ENCODE measurements around the gene ARHGEF25. TPM values are rescaled to one million over a fixed set of nuclear protein-coding genes. Genes with fewer than 3 reads are reported as not detected.

Gene ARHGEF25
- total RNA-seq, 6 experiments from 2014 or later: 0.92 to 2.0 (median 1.3) TPM

DNA sequence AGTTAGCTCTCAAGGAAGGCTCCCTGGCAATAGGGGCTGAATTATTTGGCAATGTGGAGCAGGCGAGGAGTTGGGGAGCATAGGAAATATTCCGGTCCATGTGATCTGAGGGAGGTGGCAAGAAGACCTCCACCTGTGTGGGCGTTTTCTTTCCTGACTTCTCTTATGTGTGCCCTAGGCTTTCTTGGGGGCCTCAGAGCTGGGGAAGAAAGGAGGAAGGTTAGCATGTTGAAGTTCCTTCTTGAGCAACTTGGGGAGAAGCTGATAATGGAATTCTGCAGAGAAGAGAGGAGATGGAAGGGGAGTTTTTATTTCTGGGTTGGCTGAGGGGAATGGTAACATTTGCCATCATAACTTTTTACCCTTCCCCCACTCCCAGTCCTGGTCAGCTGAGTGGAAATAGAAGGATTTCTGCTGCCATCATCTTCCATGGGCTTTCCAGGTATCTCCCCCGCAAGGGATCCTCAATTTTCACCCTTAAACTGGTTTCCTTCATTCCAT is 5.4 kb upstream of the ARHGEF25 start:
- WGBS (ENCODE audit: insufficient coverage, low coverage, low lambda C conversion rate, missing lambda C conversion rate): 68% methylated on average over 4 of the region's 4 CpGs
- Histone ChIP-seq H3K9me3 (no peaks in the 10 kb centered on the region), H3K4me3 (no peak overlapping the region), H3K27ac (no peak overlapping the region), H3K36me3 (peaks cover 0 to 3% (median 0%) of the 10 kb centered on the region in 4 donors), H3K27me3 (peaks cover 0 to 4% of the 10 kb centered on the region in 2 donors), H3K4me1 (peaks cover 0 to 6% (median 0%) of the 10 kb centered on the region in 4 donors)
- ATAC-seq (no peak), DNase-seq (no peak)
- TF ChIP-seq POLR2A (IDR thresholded peaks at IDR 0.05): no peak
- TF ChIP-seq, protein P1, sequence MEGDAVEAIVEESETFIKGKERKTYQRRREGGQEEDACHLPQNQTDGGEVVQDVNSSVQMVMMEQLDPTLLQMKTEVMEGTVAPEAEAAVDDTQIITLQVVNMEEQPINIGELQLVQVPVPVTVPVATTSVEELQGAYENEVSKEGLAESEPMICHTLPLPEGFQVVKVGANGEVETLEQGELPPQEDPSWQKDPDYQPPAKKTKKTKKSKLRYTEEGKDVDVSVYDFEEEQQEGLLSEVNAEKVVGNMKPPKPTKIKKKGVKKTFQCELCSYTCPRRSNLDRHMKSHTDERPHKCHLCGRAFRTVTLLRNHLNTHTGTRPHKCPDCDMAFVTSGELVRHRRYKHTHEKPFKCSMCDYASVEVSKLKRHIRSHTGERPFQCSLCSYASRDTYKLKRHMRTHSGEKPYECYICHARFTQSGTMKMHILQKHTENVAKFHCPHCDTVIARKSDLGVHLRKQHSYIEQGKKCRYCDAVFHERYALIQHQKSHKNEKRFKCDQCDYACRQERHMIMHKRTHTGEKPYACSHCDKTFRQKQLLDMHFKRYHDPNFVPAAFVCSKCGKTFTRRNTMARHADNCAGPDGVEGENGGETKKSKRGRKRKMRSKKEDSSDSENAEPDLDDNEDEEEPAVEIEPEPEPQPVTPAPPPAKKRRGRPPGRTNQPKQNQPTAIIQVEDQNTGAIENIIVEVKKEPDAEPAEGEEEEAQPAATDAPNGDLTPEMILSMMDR (IDR thresholded peaks at IDR 0.05): no peak
- intact Hi-C loops (cut with DNase I): no loop called here

DNA sequence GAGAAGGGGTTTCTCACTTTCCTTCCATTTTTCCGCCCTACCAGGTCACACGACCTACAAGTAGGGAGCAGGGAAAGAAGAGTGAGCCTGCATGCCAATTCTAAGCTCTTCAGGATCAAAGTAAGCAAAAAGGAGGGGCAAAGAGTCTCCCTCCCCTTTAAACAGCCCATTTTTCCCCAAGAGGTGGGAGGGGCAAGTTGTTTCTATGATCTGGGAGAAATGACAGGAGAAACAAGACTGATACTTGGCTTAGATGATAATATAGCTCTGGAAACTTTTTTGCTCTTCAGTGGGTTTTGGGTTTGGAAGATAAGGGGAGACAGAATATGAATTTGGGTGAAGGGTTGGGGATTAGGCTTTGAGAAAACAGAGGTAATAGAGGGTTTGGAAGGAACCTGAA is 4.8 kb upstream of the ARHGEF25 start:
- Histone ChIP-seq H3K36me3 (peaks cover 0 to 3% (median 0%) of the 10 kb centered on the region in 4 donors), H3K27me3 (peaks cover 0 to 8% of the 10 kb centered on the region in 2 donors), H3K4me3 (no peak overlapping the region), H3K9me3 (no peaks in the 10 kb centered on the region), H3K4me1 (peaks cover 0 to 11% (median 0%) of the 10 kb centered on the region in 4 donors), H3K27ac (no peak overlapping the region)
- DNase-seq (no peak), ATAC-seq (no peak)
- 75% methylated on average over 2 of the region's 2 CpGs for WGBS (ENCODE audit: insufficient coverage, low coverage, low lambda C conversion rate, missing lambda C conversion rate)
- TF ChIP-seq, protein P1 (IDR thresholded peaks at IDR 0.05): no peak
- TF ChIP-seq POLR2A (IDR thresholded peaks at IDR 0.05): no peak
- intact Hi-C loops (cut with DNase I): no loop called here

DNA sequence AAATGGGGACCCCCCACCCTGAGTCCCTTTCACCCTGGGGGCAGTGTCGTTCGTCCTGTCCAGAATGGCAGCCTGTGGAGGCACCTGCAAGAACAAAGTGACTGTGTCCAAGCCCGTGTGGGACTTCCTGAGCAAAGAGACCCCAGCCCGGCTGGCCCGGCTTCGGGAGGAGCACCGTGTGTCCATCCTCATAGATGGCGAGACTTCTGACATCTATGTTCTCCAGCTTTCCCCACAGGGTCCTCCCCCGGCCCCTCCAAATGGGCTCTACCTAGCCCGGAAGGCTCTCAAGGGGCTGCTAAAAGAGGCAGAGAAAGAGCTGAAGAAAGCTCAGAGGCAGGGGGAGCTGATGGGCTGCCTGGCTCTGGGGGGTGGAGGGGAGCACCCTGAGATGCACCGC is 4.4 kb upstream of the ARHGEF25 start:
- Histone ChIP-seq H3K27ac (no peak overlapping the region), H3K4me1 (peaks cover 0 to 12% (median 0%) of the 10 kb centered on the region in 4 donors), H3K9me3 (no peaks in the 10 kb centered on the region), H3K27me3 (peaks cover 0 to 8% of the 10 kb centered on the region in 2 donors), H3K4me3 (no peak overlapping the region), H3K36me3 (no peaks in the 10 kb centered on the region)
- no peak for DNase-seq
- no peak for TF ChIP-seq POLR2A (IDR thresholded peaks at IDR 0.05)
- TF ChIP-seq, protein P1 (IDR thresholded peaks at IDR 0.05): no peak
- intact Hi-C loops (cut with DNase I): no loop called here
- no peak for ATAC-seq
- 87% methylated on average over 10 of the region's 11 CpGs for WGBS (ENCODE audit: insufficient coverage, low coverage, low lambda C conversion rate, missing lambda C conversion rate)

DNA sequence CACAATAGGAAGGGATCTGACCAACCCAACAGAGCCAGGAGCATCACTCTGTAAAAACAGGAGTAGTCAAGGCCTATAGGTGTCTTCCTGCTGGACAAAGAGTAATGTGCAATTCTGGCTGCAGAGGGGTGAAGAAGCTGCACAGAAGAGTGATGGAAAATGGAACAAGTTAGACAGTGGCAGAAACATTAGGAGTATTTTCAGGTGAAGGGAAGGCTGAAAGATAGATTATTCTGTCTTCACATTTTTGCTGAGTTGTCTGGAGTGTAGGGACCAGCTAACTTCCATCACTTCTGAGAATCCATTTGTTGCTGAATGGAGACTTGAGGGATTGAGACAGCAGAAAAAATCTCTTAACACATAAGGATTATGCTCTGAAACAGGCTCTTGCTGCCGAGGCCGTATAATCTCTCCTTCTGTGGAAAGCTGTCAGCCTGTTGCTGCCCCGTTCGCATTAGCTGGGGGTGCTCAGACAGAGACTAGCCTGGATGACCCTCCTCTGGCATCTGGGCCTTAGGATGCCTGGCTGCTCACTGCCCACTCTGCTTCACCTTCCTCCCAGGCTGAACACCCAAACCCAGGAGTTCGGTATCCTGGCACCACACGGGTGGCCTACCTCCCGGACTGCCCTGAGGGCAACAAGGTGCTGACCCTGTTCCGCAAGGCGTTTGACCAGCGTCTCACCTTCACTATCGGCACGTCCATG is 3.1 kb upstream of the ARHGEF25 start:
- TF ChIP-seq, protein P1 (IDR thresholded peaks at IDR 0.05): no peak
- TF ChIP-seq POLR2A (IDR thresholded peaks at IDR 0.05): no peak
- Histone ChIP-seq H3K27me3 (peaks cover 0 to 8% of the 10 kb centered on the region in 2 donors), H3K36me3 (no peaks in the 10 kb centered on the region), H3K4me3 (no peak overlapping the region), H3K27ac (no peak overlapping the region), H3K4me1 (peaks cover 0 to 12% (median 0%) of the 10 kb centered on the region in 4 donors), H3K9me3 (no peaks in the 10 kb centered on the region)
- intact Hi-C loops (cut with DNase I): no loop called here
- DNase-seq: no peak
- ATAC-seq: no peak
- 60% methylated on average over 1 of the region's 12 CpGs for WGBS (ENCODE audit: insufficient coverage, low coverage, low lambda C conversion rate, missing lambda C conversion rate)
